Stimulated activated CD8-positive, alpha-beta memory T cell treated with anti-CD3 and anti-CD28 coated beads, Interleukin-7, amount 100 ng/mL, for 48 hours (primary cell): ENCODE measurements around the gene LCE1B.

Experiments
- DNase-seq, 2 donors: peaks; one replicate each; pipeline ENCODE4 v3.0.0-alpha.2; 2020; ENCODE audit warnings: low read depth in 1 of 2; ENCODE audit errors: extremely low read depth in 1 of 2

Gene LCE1B, protein sequence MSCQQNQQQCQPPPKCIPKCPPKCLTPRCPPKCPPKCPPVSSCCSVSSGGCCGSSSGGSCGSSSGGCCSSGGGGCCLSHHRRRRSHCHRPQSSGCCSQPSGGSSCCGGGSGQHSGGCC

DNA sequence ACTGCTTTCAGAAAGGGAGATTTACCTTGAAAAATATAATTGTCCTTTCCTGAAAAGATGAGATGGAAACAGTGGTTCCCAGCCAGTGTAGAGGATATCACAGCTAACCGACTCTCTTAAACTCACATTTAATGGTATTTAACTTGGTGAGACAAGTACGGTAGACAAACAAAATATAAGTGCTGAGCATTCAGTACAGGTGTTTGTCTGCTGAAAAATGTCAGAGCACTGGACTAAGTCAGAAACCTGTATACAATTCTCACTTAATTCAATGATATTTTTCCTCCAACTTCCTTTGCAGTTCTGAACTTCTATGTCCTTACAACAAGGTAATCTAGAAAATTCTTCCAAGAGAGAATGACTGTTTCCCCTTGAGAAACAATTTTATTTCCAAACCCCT is at the start of gene LCE1B:
TSS of gene LCE1B (plus strand) at position 301 of the 400 bp plus-strand sequence. CDS start 476 bp downstream, outside the sequence.
- no peak for DNase-seq

DNA sequence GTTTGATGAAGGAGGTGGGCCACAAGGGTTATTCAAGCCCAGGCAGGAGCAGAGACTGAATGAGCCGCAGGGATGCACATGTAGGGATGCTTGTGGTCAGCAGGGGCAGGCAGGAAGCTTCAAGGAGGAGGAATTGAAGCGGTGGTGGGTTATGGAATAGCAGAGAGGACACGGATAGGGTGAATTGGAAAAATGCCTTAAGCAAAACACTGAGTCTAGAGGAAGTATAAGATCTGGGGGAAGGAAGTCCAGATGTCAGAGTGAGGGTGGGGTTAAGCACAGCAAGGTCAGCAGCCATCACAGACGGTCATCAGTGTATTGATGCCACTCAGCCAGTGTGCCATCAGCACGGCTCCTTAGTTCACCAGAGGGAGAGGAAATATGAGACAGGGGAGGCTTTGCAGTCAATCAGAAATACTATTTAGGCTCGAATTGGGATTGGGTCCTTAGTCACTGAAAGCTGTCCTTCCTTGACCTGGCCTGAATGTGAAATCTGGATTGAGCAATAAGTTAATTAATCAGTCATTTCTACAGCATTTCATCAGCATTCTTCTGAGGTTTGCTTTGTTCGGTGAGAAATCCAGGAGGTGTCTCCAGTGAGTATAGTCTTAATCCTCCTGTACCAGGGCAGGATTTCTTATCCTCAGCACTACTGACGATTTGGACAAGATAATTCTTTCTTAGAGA is 42.8 kb upstream of the LCE1B start:
- DNase-seq = no peak

DNA sequence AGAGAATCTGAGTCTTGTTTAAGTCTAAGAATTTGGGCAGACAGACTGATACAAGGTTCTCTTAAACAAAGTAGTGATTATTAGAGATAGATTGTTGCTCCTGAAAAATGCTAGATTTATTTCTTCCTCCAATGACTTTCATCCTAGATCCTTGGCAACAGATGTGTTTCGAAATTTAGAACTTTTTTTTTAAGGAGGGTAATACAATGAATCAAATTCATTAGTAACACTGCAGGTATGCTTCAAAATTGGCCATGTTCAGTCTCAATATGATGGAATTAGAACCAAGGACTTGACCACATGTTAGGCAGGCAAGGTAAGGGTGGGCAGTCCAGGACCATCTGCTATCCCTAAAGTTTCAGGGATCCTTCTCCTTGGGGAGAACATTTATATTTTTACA is 41.4 kb upstream of the LCE1B start:
- DNase-seq = no peak

DNA sequence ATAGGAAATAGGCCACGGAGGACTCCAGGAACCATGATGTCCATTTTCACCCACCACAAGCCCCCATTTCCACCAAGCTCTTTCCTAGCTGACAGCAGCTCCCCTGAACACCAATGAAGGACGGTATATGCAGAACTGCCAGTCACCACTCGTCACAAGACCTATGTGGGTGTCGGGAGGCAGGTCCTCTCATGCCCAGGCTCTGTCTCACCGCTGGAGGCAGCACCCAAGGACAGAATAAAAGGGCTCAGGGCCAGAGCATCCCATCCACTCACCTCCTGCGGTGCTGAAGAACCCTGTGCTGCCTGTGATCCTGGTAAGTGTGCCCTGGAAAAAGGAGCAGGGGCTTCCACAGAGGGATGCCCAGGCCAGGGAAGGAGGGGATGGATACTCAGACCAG is 36.9 kb upstream of the LCE1B start, which contains the start of gene LCE1F:
TSS of gene LCE1F (plus strand) at position 266 of the 400 bp plus-strand sequence. CDS start 1,232 bp downstream, outside the sequence.
- no peak for DNase-seq

DNA sequence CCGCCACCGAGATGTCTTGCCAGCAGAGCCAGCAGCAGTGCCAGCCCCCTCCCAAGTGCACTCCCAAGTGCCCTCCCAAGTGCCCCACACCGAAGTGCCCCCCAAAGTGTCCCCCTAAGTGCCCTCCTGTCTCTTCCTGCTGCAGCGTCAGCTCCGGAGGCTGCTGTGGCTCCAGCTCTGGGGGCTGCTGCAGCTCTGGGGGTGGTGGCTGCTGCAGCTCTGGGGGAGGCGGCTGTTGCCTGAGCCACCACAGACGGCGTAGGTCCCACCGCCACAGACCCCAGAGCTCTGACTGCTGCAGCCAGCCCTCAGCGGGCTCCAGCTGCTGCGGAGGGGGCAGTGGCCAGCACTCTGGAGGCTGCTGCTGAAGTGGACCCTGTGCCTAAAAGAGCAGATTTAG is 35.4 kb upstream of the LCE1B start:
- DNase-seq = no peak

DNA sequence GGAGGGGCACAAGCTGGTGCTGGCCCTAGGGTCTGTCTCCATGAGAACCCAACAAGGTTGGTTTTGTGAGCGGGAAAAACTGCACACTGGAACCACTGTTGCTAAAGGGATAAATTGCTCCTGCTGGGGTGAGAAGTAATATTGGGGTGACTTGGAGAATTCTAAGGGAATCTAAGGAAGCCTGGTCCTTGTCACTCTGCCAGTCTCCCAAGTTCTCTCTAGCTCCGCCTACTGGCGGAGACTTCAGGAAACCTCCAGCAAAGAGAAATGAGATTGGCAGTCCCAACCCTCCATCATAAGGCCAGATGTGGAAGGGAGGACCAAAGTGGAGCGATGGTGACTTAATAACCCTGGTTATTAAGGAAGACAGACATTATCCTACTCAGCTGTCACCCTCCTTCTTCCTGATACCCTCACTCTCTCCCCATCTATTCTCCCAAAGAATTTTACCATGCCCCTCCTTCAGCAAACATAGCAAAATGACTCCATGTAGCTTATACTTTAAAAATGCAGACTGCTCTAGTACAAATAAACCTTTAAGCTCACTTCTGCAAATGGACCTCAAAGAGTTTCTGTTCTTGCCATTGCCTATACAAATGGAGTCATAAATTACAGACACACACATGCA is 34.1 kb upstream of the LCE1B start:
- no peak for DNase-seq

DNA sequence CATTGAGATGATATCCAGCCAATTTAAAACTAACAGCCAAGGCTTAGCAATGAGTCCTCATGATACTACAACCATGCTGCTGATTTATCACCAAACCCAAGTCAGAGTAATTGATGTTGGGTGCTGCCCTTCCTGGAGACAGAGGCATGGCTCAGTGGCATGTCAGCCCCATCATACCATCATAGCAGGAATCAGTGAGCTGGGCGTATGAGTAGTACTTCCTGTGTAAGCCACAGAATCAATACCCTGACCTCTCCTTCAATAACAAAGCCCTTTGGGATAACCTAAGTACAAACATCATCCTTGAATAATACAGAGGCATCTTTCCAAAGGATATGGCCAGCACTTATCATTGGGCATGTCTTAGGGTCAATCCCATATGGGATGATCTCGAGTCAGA is 28.7 kb upstream of the LCE1B start:
- DNase-seq = no peak

DNA sequence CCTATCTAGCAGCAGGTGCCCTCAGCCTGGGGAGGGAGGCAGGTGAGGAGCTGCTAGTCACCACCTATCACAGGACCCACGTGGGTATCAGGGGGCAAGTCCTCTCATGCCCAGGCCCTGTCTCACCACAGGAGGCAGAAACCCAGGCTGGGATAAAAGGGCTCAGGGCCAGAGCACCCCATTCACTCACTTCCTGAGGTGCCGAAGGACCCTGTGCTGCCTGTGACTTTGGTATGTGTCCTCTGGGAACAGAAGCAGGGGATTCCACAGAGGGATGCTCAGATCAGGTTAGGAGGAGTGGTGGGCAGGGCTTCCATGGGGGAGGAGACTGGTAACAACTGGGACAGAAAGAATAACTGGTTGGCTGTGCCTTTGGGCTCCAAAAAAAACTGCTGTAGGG is 25.7 kb upstream of the LCE1B start, which contains the start of gene LCE1E:
TSS of gene LCE1E (plus strand) at position 181 of the 400 bp plus-strand sequence. CDS start 1,043 bp downstream, outside the sequence.
- no peak for DNase-seq

DNA sequence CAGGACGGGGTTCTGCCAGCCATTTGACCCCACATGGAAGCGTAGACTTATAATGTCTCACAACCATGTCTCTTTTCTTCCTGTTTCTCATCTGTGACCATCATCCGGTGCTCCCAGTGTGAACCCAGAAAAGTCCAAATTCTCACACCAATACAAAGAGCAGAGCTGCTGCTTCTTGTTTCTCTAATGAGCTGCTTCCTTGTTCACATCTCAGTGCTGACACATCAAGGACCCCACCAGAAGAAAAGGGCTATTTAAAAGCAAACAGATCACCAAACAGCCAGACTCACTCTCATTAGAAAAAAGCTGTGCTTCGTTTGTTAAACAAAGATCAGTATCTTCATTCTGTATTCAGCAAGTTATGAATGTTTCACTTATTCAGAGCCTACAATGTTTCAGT is 16.1 kb upstream of the LCE1B start:
- no peak for DNase-seq

DNA sequence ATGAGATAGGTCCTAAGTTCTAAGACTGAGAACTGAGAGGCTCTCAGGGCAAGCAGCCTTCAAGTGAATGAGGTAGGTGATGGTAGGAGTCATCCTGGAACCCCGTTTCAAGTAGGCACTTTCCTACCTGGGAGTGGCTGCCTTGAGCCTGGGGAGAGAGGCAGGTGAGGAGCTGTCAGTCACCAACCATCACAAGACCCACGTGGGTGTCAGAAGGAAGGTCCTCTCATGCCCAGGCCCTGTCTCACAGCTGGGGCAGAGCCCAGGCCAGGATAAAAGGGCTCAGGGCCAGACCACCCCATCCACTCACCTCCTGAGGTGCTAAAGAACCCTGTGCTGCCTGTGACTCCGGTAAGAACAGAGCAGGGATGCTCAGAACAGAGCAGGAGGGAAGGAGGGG is 15.3 kb upstream of the LCE1B start, which contains the start of gene LCE1D:
TSS of gene LCE1D (plus strand) at position 301 of the 400 bp plus-strand sequence. CDS start 1,074 bp downstream, outside the sequence.
- no peak for DNase-seq

DNA sequence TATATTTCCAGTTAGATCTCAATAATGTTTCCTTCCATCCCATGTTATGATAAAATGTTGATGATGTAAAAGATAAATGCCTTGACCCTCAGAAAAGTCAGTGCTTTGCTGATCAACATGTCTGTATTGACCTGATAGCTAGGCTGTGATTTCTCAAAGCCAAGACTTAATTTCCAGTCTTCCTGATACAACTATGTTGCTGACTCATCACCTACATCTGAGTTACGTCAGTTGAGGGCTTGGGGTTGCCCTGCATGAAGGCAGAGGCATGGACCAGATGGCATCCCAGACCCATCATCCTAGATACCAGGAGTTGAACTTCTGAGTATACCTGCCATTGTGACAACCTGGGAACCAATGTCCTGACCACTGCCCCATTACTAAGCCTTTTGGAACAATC is 10.4 kb upstream of the LCE1B start:
- DNase-seq = no peak

DNA sequence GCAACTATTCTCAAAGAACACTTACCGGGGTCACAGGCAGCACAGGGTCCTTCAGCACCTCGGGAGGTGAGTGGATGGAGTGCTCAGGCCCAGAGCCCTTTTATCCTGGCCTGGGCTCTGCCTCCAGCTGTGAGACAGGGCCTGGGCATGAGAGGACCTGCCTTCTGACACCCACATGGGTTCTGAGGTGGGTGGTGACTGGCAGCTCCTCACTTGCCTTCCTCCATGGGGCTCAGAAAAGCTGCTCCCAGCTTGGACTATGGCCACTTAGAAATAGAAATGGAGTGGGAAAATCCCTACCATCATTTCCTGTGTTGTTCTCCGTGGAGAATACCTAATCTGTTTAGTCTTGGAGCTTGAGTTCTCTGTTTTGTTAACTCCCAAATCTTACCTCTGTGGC is 5.2 kb upstream of the LCE1B start, which contains the start of gene LCE1C:
TSS of gene LCE1C (minus strand) at position 76 of the 400 bp plus-strand sequence. CDS start 1,173 bp downstream, outside the sequence.
- DNase-seq = no peak

DNA sequence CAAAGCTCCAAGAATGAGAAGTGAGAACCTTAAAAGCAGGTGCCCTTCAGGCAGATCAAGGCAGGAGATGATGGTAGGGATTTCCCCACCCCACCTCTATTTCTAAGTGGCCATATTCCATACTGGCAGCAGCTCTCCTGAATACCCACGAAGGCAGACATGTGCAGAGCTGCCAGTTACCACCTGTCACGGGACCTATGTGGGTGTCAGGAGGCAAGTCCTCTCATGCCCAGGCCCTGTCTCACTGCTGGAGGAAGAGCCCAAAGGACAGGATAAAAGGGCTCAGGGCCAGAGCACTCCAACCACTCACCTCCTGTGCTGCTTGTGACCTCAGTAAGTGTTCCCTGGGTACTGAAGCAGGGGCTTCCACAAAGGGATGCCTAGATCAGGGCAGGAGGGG is 721 bp upstream of the LCE1B start:
- DNase-seq = no peak

DNA sequence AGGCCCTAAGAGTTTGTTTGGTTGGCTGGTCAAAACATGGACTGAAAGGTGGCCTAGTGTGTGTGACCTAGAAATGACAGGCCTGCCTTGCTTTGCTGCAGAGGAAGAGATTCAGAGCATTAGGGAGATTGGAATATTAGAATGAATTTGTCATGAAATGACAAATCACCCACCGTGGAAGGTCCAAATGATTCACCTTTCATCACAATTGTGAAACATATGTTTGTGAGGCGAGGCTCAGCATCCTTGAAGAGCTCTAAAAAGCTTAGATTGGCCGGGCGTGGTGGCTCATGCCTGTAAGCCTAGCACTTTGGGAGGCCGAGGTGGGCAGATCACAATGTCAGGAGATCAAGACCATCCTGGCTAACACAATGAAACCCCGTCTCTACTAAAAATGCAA is 5.5 kb downstream of the LCE1B start:
- no peak for DNase-seq

DNA sequence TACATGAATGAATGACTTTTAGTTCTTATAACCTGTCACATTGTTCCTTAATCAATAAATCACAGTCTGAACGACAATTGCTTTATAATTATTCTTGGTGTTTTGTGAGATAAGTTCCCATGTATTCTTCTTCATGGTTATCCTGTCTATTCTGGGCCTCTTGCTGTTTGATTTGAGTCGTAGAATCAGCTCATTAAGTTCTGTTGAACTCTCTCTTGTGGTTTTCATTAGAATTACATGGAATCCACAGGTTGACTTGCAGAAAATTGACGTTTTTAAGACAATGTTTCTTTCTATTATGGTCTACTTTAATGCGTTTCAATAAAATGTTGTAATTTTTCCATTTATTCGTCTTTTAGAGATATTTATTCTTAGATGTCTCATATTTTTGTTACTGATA is 11.5 kb downstream of the LCE1B start:
- DNase-seq = no peak

DNA sequence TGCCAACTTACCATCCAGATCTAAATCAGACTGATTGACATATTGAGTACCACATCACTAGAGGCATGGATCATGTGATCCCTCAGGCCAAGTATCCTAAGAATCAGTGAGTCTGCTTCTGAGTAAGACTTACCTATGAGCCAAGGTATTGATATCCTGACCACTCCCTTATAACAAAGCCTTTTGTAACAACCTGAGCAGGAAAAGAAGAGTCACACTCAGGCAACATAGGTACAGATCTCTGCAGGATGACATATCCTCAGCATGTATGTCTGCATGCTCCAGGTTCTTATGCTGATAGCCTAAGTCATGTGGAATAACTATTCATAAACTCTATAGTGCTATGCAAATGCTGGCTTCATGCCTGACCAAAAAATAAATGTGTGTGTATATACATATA is 13.2 kb downstream of the LCE1B start:
- no peak for DNase-seq

DNA sequence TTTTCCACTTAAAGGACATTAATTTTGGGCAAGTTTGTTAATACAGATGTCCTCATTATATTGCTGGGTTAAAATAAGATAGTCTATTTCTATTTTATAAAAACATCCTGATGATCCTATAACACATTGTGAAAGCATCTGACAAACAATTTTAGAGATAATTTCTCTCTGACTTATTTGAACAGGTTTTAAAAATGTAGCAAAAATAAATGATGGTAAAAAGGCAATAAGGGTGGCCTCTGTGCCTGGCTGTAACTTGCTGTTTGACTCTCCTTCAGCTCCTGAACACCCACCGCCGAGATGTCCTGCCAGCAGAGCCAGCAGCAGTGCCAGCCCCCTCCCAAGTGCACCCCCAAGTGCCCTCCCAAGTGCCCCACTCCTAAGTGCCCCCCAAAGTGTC is 15.4 kb downstream of the LCE1B start, which contains the start of gene LCE1A:
TSS of gene LCE1A (plus strand) at position 301 of the 400 bp plus-strand sequence. CDS start at position 301, 0 bp downstream.
- DNase-seq = no peak

DNA sequence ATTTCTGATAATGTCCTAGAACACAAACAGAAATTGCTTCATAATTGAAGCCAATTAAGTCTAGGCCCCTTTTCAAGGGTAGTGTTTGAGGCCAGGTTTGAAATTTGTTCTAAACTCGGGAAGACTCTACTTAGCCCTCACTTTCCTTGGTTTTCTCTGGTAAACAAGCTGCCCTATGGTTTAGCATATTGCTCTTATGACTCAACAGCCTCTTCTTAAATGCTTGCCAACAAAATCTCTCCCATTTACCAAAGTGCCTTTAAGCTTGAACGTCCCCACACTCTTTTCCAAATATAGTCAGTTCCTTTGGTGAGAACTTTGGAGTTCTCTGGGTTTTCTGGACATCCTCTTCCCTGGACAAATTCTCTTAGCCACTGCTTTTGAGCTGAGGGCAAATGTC is 25.1 kb downstream of the LCE1B start:
- DNase-seq = no peak

DNA sequence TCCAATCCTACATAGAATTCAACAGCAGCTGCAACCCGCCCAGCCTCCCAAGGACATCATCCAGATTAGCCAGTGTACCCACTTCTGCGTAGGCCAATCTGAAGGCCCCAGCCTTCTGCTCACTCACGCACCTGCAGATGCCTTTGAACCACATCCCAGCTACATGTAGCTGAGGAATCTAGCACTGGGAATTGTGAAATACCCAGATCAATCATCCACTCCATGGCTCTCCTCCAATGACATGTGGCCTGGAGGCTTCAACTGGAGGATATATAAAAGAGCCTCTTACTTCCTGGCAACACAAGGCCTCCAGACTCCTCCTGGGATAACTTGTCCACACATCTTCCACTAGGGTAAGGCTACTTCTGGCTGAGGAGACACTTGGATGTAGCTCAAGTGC is 30.8 kb downstream of the LCE1B start, which contains the start of gene LCE6A:
TSS of gene LCE6A (plus strand) at position 301 of the 400 bp plus-strand sequence. CDS start 665 bp downstream, outside the sequence.
- DNase-seq = no peak

DNA sequence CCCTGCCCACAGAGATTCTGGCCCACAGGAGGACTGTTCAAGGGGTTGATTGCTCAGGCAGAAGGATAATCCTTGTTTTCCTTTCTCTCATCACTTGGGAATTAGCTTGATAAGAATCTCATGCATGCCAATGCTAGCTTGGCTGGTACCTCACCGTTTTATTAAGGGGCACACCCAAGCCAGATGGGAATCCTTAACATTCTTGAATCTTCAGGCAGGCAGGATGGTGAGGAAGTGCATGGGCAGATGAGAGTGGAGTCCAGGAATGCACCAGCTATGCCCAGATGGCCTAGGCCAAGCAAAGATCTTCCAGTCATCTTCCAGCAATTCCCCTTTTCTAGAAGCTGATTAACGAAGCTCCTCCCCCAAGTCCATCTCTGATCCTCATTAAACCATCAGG is 43.9 kb downstream of the LCE1B start:
- DNase-seq = no peak

DNA sequence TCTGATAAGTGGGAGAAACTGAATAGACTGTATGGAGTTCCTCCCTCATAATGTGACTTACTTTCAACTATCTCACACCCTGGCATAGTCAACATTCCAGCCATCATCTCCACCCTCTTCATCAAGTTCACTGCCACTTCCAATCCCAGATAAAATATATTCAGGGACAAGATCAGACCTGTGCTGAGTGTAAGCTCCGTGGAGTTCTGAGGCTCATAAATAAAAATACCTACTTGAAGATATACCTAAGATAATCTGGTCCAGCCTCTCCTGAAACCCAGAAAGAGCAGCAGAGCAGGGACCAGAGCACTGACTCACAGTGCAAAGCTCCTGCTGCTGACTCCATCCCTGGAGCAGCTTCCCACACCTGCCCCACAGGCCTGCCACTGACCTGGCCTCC is 46.3 kb downstream of the LCE1B start:
- no peak for DNase-seq

DNA sequence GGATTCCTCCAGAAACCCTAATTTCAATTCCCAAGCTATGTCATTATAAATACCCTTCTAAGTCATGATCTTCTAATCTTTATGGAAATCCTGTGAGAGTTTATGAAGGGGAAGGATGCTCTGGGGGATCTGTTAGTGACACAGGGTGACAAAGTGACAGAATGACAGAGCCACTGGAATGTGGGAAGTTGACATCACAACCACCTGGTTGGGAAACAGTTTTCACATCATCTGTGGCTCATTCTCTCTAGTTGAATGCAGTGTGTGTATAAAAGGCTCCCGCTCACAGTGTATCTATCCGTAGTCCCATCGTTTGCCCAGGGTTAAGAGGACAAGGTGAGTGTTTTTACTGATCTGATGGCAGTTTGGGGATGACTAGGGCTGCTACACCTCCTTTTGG is 47.9 kb downstream of the LCE1B start, which contains the start of gene LCE7A:
TSS of gene LCE7A (plus strand) at position 301 of the 400 bp plus-strand sequence. CDS start 702 bp downstream, outside the sequence.
- no peak for DNase-seq
